22Rv1 (cell line): ENCODE measurements around the gene LSM4.

Experiments used
- CTCF ChIP-seq: fragments of 450-650 bp; IDR thresholded peaks from 2 replicates; pipeline ENCODE4 v1.5.1; 2017; ENCODE audit warnings: mild to moderate bottlenecking
- ZFX ChIP-seq: fragments of 450-650 bp; IDR thresholded peaks from 2 replicates; pipeline ENCODE4 v1.6.1; 2017; ENCODE audit warnings: antibody characterized with exemption, borderline replicate concordance

- no peak for TF ChIP-seq CTCF
- no peak for TF ChIP-seq ZFX
Measured at GRCh38 chr19:18340190-18340989, 17.5 kb upstream of the LSM4 start, which contains the start of gene PGPEP1.
